K562 (cell line): ENCODE measurements around the gene EIF3I. TPM values are rescaled to one million over a fixed set of nuclear protein-coding genes. Genes with fewer than 3 reads are reported as not detected.
A peak's percentile ranks its signal among the peaks of the same experiment; 100 is the strongest.

Source experiments
- CBX5 ChIP-seq: IDR thresholded peaks from 2 replicates; pipeline ENCODE4 v1.6.1; 2014; ENCODE audit warnings: low read depth, borderline replicate concordance
- CTBP1 ChIP-seq: fragments of 450-650 bp; IDR thresholded peaks from 2 replicates; pipeline ENCODE4 v1.6.1; 2016; ENCODE audit warnings: borderline replicate concordance
- ELF1 ChIP-seq: fragments of 200-800 bp; sonication (Bioruptor generic); IDR thresholded peaks from 2 replicates; pipeline ENCODE4 v1.6.1; 2016; ENCODE audit warnings: missing genetic modification characterization, missing compliant biosample characterization
- EWSR1 ChIP-seq: fragments of 450-650 bp; IDR thresholded peaks from 2 replicates; pipeline ENCODE4 v1.6.1; 2018; ENCODE audit warnings: borderline replicate concordance, mild to moderate bottlenecking, low read depth, moderate library complexity; ENCODE audit not compliant: partially characterized antibody
- GTF3C2 ChIP-seq: IDR thresholded peaks from 3 replicates; pipeline ENCODE4 v1.6.1; 2011; ENCODE audit warnings: borderline replicate concordance, mild to moderate bottlenecking, moderate library complexity; ENCODE audit not compliant: insufficient read length; ENCODE audit errors: extremely low read depth
- HMGXB4 ChIP-seq: sonication (generic); formaldehyde crosslinking; IDR thresholded peaks from 2 replicates; pipeline ENCODE4 v1.8.1; 2023; ENCODE audit warnings: mild to moderate bottlenecking, missing genetic modification reagents
- MXI1 ChIP-seq: IDR thresholded peaks from 2 replicates; pipeline ENCODE4 v1.6.1; 2011; ENCODE audit warnings: low read depth, mild to moderate bottlenecking, improper control_type of control experiment, low read length
- PCBP2 ChIP-seq: fragments of 200-400 bp; formaldehyde crosslinking; IDR thresholded peaks from 2 replicates; pipeline ENCODE4 v1.6.1; 2018; ENCODE audit warnings: low read length, low read depth, mild to moderate bottlenecking, moderate library complexity; ENCODE audit not compliant: poor library complexity, severe bottlenecking
- PHF8 ChIP-seq: fragments of 200-600 bp; sonication (generic); IDR thresholded peaks from 2 replicates; pipeline ENCODE4 v1.6.1; 2012; ENCODE audit warnings: mixed run types, mild to moderate bottlenecking, inconsistent platforms, low read length, moderate library complexity, borderline replicate concordance
- POLR2A ChIP-seq: fragments of 450-650 bp; conservative IDR thresholded peaks from 2 replicates; pipeline ENCODE4 v1.6.1; 2016
- SETDB1 ChIP-seq: IDR thresholded peaks from one replicate; pipeline ENCODE4 v1.6.1; 2012; ENCODE audit warnings: low read length, control low read depth, inconsistent platforms
- SIN3B ChIP-seq: fragments of 450-650 bp; IDR thresholded peaks from 2 replicates; pipeline ENCODE4 v1.6.1; 2017; ENCODE audit warnings: low read depth, mild to moderate bottlenecking, moderate library complexity
- SRSF3 ChIP-seq: fragments of 200-400 bp; formaldehyde crosslinking; IDR thresholded peaks from 2 replicates; pipeline ENCODE4 v1.6.1; 2016; ENCODE audit warnings: mild to moderate bottlenecking, low read length, moderate library complexity; ENCODE audit not compliant: insufficient read depth
- TGIF2 ChIP-seq: sonication (generic); formaldehyde crosslinking; IDR thresholded peaks from 2 replicates; pipeline ENCODE4 v1.8.1; 2022; ENCODE audit warnings: mild to moderate bottlenecking, missing genetic modification reagents, moderate library complexity
- TRIM28 ChIP-seq: fragments of 450-650 bp; IDR thresholded peaks from 2 replicates; pipeline ENCODE4 v1.6.1; 2017
- ZNF197 ChIP-seq: fragments of 200-800 bp; sonication (Bioruptor generic); IDR thresholded peaks from 2 replicates; pipeline ENCODE4 v1.6.1; 2016; ENCODE audit warnings: low read depth, missing genetic modification characterization, missing compliant biosample characterization
- ZNF232 ChIP-seq: sonication (generic); formaldehyde crosslinking; IDR thresholded peaks from 2 replicates; pipeline ENCODE4 v1.8.0; 2022; ENCODE audit warnings: mild to moderate bottlenecking, missing genetic modification reagents
- ZNF280A ChIP-seq: fragments of 450-650 bp; IDR thresholded peaks from 2 replicates; pipeline ENCODE4 v1.6.1; 2018; ENCODE audit warnings: mild to moderate bottlenecking, low read depth; ENCODE audit not compliant: partially characterized antibody
- polyA plus RNA-seq, 8 experiments: library from polyadenylated mRNA; depleted of rRNA in 4 of 8; stranded (reverse) in 5 of 8; unstranded in 3 of 8; fragments of >200 nt; fragmentation: Nextera tagmentation in 2 of 8; fragmentation: Illumina TruSeq in 1 of 8; extraction: Ambion mirVana in 2 of 8; extraction: Trizol in 1 of 8; gene quantifications; 2 replicates each; pipeline versions ENCODE4 v1.2.1 to v1.2.3, GENCODE V29; 2011 to 2014; ENCODE audit warnings: inconsistent platforms in 1 of 8, missing spikeins in 1 of 8
- total RNA-seq, 7 experiments: library from RNA; depleted of rRNA in 6 of 7; stranded (reverse); fragments of >200 nt in 6 of 7; fragmentation: Illumina TruSeq in 2 of 7; extraction: Trizol in 2 of 7; gene quantifications; 2 replicates each; pipeline versions ENCODE4 v1.2.1 to v1.2.3, GENCODE V29; 2011 to 2021; ENCODE audit warnings: low replicate concordance in 1 of 7
- TF ChIP-seq, protein P1 (sequence below), 2 experiments: fragments of 450-650 bp; conservative IDR thresholded peaks; 2 replicates each; pipeline ENCODE4 v1.6.1; 2017; ENCODE audit warnings: mild to moderate bottlenecking in 2 of 2, moderate library complexity in 2 of 2

Gene EIF3I
- total and polyA plus RNA-seq, 9 of the 15 experiments (the other 6 are each of a cell fraction or from before 2014, with no cell fraction given) = 414 to 1,526 (median 635) TPM

DNA sequence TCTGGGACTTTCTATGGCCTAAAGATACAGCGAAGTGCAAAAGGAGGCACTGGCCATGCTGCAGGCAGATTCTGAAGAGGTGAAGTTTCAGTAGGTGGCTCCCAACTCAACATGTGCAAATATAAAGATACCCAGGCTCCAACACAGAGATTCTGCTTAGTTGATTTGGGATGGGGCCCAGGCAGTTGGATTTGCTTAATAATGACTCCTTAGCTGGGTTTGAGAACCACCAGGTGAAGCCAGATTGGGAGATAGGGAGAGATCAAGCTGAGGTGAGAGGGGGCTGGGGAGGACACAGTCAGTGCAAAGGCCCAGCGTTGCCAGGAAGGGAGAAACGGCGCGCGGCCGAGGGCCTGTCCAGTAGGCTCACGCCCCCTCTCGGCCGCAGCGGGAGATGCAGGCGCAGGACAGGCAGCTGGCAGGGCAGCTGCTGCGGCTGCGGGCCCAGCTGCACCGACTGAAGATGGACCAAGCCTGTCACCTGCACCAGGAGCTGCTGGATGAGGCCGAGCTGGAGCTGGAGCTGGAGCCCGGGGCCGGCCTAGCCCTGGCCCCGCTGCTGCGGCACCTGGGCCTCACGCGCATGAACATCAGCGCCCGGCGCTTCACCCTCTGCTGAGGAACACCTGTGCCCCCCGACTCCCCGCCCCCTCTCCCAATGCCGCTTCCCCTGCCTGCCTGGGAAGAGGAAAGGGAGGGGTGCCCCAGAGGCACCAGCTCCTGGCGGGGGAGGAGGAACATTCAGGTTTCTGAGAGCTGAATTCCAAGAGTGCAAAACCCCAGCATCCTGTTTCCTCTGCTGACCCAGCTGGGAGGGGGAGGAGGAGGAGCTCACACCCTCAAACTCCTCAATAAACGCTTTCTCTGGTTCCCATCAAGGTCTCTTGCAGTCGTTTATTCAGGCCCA, 26.0 kb downstream of the EIF3I start (continued):
- no peak for TF ChIP-seq GTF3C2
- TF ChIP-seq POLR2A = no peak
- no peak; the same call in 1 of the 2 replicates for TF ChIP-seq PHF8
- TF ChIP-seq CTBP1 = peak; percentile 83; the same call in 1 of the 2 replicates
- 0 out of 2 replicates have a peak, but pooled peaks have one; percentile 40 for TF ChIP-seq CBX5
- no peak for TF ChIP-seq SRSF3
- no peak for TF ChIP-seq ELF1 (tag)
- TF ChIP-seq, protein P1, sequence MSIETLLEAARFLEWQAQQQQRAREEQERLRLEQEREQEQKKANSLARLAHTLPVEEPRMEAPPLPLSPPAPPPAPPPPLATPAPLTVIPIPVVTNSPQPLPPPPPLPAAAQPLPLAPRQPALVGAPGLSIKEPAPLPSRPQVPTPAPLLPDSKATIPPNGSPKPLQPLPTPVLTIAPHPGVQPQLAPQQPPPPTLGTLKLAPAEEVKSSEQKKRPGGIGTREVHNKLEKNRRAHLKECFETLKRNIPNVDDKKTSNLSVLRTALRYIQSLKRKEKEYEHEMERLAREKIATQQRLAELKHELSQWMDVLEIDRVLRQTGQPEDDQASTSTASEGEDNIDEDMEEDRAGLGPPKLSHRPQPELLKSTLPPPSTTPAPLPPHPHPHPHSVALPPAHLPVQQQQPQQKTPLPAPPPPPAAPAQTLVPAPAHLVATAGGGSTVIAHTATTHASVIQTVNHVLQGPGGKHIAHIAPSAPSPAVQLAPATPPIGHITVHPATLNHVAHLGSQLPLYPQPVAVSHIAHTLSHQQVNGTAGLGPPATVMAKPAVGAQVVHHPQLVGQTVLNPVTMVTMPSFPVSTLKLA (conservative IDR thresholded peaks at IDR 0.05) = no peak; a peak in 1 of 4 replicates
- no peak for TF ChIP-seq SIN3B
- TF ChIP-seq ZNF197 (CRISPR knock-in tag) = no peak
- TF ChIP-seq PCBP2 = no peak
- no peak for TF ChIP-seq EWSR1
- no peak for TF ChIP-seq ZNF280A
- 0 out of 2 replicates have a peak, but pooled peaks have one; percentile 73 for TF ChIP-seq TRIM28
- TF ChIP-seq ZNF232 (CRISPR knock-in tag) = no peak
- peak; percentile 57; the same call in 1 of the 2 replicates for TF ChIP-seq HMGXB4 (CRISPR knock-in tag)
- TF ChIP-seq MXI1 = no peak
- no peak for TF ChIP-seq SETDB1
- no peak for TF ChIP-seq TGIF2
